ENCODE data around the gene RASL12.
"Not testable (repeated sequence)": the region's sequence is repeated elsewhere in the genome, so short reads cannot be mapped to it uniquely, and the experiment has no call there.

Gene RASL12

GRCh38 chr15:65028338-65028737 lies 39.5 kb downstream of the RASL12 start:
- no peak for DNase-seq (ENCODE audit: low read depth)

- DNase-seq (ENCODE audit: low read depth): no peak
Measured at GRCh38 chr15:65027593-65027992, 40.2 kb downstream of the RASL12 start.

- no peak for DNase-seq (ENCODE audit: low read depth)
Measured at GRCh38 chr15:65026756-65027155, 41.0 kb downstream of the RASL12 start.

- DNase-seq (ENCODE audit: low read depth): no peak
Measured at GRCh38 chr15:65021488-65021887, 46.3 kb downstream of the RASL12 start.

GRCh38 chr15:65020419-65020818 lies 47.4 kb downstream of the RASL12 start:
- no peak for DNase-seq (ENCODE audit: low read depth)

- not testable (repeated sequence) for DNase-seq (ENCODE audit: low read depth)
Measured at GRCh38 chr15:65011198-65011597, 56.6 kb downstream of the RASL12 start.

- DNase-seq (ENCODE audit: low read depth): no peak
Measured at GRCh38 chr15:65008983-65009382, 58.8 kb downstream of the RASL12 start.

GRCh38 chr15:65006876-65007275 lies 60.9 kb downstream of the RASL12 start:
- DNase-seq (ENCODE audit: low read depth): no peak

GRCh38 chr15:65004993-65005392 lies 62.8 kb downstream of the RASL12 start:
- DNase-seq (ENCODE audit: low read depth): no peak
